HG03060 (cell line): ENCODE results near the gene MISP.
"Not testable (repeated sequence)": the region's sequence is repeated elsewhere in the genome, so short reads cannot be mapped to it uniquely, and the experiment has no call there.

ENCODE experiments used
- ATAC-seq: cut with Tn5 transposase; IDR thresholded peaks from one replicate; pipeline ENCODE4 v1.9.1; 2021; ENCODE audit warnings: low read depth, moderate number of reproducible peaks; ENCODE audit not compliant: unreplicated experiment

Gene MISP

GRCh38 chr19:743168-743687 is 7.7 kb upstream of the MISP start:
- ATAC-seq: no peak

- ATAC-seq: not testable (repeated sequence)
These were observed 5.8 kb upstream of the MISP start for GRCh38 chr19:745138-745537.

GRCh38 chr19:746208-746819 is 4.6 kb upstream of the MISP start:
- ATAC-seq: no peak

- ATAC-seq: no peak
These were observed 4.0 kb upstream of the MISP start for GRCh38 chr19:746956-747355.

GRCh38 chr19:747432-748273 is 3.3 kb upstream of the MISP start:
- ATAC-seq: no peak

- no peak for ATAC-seq
These were observed 2.7 kb upstream of the MISP start for GRCh38 chr19:748274-748598.

GRCh38 chr19:749811-750210 is 1.1 kb upstream of the MISP start:
- no peak for ATAC-seq

DNA sequence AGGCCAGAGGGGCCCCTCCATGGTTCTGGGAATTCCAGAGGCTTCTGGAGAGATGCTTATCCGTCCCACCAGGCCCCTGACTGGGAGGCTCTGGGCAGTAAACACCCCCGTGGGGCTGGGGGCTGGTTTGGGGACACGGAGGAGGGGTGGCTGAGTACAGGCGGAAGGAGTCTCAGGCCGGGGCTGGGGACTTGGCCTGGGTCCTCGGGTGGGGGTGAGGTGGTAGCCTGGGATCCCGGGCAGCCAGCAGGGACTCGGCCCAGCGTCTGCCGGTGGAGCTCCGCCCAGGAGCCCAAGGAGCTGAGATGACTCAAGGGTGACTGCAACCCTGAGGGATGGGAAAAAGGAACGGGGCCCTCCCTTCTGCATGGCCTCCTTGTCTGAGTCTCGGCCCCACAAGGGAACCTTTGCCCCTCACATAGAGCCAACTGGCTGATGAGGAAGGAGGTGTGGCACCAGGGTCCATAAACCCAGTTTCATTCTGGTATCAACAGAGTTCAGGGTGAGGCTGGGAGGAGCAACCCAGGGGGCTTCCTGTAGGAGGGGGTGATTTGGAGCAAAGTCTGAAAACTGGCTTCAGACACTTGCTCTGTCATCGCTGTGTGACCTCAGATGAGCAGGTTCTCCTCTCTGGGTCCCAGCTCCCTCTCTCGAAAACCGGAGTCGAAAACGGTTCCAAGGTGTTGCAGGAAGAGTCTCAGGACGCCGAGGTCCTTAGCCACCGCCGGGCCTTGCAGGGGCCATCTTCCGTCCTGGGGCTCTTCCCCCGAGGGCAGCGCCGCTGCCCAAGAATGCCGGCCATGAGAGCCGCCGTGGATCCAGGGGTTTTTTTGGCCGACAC is 809 bp downstream of the MISP start:
- ATAC-seq: no peak

DNA sequence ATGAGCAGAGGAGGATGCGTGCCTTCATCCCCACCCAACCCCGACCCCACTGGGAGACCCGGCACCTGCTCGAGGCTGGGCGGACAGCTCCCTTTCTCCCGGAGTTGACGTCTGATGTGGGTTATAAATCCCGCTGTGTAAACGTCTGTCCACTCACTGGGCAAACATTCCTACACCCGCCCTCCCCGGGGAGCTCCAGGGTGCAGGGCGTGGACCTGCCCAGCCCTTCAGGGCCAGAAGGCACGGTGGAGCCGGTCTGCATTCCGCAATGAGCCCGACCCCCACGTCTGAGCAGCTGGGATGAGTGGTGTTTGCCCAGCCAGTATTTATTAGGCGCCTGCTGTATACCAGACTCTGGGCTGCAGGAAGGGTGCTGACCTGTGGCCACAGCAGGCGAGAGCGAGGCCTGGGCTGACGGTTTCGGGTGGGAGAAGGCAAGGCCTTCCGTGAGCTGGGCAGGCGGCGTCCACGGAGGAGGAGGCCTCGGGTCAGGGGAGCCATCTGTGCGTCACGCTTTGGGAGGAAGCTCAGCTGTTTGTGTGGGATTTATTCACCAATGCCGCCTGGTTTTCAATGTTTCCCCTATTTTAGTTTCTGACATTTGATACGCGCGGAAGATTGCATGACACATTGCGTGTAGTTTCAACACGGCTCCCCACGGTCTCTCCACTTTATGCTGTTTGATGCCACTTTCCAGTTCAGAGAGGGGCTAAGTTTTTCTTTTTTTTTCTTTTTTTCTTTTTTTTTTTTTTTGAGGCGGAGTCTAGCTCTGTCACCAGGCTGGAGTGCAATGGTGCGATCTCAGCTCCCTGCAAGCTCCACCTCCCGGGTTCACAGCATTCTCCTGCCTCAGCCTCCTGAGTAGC is 2.0 kb downstream of the MISP start:
- ATAC-seq: no peak

GRCh38 chr19:754530-754929 is 3.6 kb downstream of the MISP start:
- no peak for ATAC-seq

DNA sequence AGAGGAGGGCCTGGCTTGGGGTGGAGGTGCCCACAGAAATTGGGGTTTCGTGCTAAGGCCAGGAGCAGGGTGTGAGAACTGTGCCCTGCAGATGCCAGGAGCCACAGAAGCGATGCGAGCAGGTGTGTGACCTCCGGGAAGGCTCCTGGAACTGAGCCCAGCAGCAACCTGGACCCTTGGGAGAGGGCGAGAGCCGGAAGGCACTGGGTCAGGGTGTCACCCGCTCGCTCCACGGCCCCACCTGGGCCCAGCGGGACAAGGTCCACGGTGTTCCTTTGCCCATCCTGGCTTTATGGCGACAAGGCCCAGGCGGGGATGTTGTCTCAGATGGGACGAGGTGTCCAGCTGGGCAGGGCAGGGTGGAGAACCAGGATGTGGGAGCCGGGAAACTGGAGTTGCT is 4.2 kb downstream of the MISP start:
- no peak for ATAC-seq

- no peak for ATAC-seq
These were observed 5.3 kb downstream of the MISP start for GRCh38 chr19:756236-756635.

DNA sequence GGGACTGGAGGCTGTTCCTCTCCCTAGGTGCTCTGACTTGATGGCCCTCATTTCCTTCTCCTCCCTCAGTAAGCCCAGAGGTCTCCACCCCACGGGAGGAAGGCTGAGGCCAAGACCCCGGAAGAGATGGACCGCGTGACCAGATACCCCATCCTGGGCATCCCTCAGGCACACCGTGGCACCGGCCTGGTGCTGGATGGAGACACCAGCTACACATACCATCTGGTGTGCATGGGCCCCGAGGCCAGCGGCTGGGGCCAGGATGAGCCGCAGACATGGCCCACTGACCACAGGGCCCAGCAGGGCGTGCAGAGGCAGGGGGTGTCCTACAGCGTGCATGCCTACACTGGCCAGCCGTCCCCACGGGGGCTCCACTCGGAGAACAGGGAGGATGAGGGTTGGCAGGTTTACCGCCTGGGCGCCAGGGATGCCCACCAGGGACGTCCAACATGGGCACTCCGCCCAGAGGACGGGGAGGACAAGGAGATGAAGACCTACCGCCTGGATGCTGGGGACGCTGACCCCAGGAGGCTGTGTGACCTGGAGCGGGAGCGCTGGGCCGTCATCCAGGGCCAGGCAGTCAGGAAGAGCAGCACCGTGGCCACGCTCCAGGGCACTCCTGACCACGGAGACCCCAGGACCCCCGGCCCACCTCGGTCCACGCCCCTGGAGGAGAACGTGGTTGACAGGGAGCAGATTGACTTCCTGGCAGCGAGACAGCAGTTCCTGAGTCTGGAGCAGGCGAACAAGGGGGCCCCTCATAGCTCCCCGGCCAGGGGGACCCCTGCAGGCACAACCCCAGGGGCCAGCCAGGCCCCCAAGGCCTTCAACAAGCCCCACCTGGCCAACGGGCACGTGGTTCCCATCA is 6.1 kb downstream of the MISP start:
- no peak for ATAC-seq

DNA sequence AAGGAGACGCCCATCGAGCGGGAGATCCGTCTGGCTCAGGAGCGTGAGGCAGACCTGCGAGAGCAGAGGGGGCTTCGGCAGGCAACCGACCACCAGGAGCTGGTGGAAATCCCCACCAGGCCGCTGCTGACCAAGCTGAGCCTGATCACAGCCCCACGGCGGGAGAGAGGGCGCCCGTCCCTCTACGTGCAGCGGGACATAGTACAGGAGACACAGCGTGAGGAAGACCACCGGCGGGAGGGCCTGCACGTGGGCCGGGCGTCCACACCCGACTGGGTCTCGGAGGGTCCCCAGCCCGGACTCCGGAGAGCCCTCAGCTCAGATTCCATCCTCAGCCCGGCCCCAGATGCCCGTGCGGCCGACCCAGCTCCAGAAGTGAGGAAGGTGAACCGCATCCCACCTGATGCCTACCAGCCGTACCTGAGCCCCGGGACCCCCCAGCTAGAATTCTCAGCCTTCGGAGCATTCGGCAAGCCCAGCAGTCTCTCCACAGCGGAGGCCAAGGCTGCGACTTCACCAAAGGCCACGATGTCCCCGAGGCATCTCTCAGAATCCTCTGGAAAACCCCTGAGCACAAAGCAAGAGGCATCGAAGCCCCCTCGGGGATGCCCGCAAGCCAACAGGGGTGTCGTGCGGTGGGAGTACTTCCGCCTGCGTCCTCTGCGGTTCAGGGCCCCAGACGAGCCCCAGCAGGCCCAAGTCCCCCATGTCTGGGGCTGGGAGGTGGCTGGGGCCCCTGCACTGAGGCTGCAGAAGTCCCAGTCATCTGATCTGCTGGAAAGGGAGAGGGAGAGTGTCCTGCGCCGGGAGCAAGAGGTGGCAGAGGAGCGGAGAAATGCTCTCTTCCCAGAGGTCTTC is 7.1 kb downstream of the MISP start:
- ATAC-seq: no peak

GRCh38 chr19:763181-763580 is 12.3 kb downstream of the MISP start:
- ATAC-seq: no peak

DNA sequence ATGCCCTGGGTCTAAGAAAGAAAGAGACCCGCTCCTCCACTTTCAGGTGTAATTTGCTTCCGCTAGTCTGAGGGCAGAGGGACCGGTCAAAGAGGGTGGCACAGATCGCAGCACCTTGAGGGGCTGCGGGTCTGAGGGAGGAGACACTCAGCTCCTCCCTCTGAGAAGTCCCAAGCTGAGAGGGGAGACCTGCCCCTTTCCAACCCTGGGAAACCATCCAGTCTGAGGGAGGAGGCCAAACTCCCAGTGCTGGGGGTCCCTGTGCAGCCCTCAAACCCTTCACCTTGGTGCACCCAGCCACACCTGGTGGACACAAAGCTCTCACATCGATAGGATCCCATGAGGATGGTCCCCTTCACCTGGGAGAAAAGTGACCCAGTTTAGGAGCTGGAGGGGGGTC is 13.0 kb downstream of the MISP start:
- ATAC-seq: no peak

DNA sequence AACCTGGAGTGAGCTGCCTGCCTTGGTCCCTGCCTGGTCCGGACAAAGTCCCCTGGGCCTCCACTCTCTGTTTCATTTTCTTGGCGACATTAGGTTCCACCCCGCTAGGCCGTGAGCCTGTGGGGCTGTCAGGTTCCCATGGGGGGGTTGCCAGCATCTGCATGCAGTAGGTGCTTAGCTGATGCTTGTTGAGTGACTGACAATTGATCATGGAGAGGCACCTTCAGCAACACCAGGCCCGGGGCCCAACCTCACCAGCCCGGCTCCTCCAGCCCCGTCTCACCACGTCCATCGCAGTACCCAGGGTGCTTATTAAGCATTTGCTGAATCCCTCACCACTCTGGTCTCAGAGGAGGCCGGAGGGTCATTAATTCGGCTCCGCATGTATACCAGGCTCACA is 13.4 kb downstream of the MISP start:
- ATAC-seq: no peak

DNA sequence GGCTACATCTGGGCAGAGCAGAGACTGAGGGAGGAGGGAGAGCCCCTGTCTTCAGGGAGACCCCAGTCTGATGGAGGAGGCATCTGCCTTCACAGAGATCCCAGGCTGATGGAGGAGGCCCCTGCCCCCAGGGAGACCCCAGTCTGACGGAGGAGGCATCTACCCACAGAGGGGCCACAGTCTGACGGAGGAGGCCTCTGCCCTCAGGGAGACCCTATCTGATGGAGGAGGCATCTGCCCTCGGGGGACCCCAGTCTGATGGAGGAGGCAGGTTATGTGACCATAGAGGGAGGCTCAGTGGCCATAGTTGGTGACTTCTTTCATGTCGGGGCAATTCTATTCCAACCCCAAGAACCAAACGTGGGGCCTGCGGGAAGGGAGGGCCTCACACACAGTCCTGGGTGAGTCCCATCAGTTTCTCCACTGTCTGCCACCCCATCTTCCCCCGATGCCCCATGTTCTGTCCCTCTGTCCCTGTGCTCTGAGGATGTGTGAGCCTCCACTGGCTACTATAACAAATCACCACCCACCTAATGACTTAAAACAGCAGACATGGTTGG is 14.3 kb downstream of the MISP start:
- ATAC-seq: no peak
